ENCODE measurements around the gene KAZN.

DNA sequence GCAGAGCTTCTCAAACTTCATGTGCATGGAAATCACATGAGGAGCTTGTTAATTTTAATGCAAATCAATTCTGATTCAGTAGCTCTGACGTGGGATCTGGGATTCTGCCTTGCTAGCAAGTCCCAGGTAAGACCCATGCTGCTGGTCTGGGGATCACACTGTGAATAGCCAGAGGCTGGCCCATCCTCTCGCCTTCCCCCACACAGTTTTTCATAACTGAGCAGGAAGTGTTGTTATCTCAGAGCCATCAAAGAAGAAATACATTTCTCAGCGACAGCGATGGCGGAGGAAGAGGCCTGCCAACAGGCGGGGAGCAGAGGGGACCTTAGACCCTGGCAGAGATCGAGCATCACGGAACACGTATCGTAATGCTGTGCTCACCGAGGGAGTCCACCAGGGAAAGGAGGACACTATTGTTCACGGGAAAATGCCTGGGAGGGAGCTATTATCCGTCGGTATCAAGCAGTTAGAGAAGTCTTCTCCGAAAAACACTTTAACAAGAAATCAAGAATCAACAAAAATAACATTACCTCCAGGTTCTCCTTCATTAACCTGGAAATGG lies 286.2 kb downstream of the KAZN start:
- TF ChIP-seq, protein P1, sequence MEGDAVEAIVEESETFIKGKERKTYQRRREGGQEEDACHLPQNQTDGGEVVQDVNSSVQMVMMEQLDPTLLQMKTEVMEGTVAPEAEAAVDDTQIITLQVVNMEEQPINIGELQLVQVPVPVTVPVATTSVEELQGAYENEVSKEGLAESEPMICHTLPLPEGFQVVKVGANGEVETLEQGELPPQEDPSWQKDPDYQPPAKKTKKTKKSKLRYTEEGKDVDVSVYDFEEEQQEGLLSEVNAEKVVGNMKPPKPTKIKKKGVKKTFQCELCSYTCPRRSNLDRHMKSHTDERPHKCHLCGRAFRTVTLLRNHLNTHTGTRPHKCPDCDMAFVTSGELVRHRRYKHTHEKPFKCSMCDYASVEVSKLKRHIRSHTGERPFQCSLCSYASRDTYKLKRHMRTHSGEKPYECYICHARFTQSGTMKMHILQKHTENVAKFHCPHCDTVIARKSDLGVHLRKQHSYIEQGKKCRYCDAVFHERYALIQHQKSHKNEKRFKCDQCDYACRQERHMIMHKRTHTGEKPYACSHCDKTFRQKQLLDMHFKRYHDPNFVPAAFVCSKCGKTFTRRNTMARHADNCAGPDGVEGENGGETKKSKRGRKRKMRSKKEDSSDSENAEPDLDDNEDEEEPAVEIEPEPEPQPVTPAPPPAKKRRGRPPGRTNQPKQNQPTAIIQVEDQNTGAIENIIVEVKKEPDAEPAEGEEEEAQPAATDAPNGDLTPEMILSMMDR (IDR thresholded peaks at IDR 0.05), result no peak
- TF ChIP-seq YY1 (IDR thresholded peaks at IDR 0.05; ENCODE audit: low read depth) (no peak), CHD2 (IDR thresholded peaks at IDR 0.05; ENCODE audit: low read length, partially characterized antibody) (no peak), EZH2phosphoT487 (IDR thresholded peaks at IDR 0.05; ENCODE audit: borderline replicate concordance, low read depth) (no peak), RXRA (IDR thresholded peaks at IDR 0.05; ENCODE audit: borderline replicate concordance, low read depth) (no peak), ELF1 (IDR thresholded peaks at IDR 0.05) (no peak), EP300 (IDR thresholded peaks at IDR 0.05; ENCODE audit: borderline replicate concordance in 1 of 2, low read depth in 1 of 2, low read length in 1 of 2) (no peak), GABPA (IDR thresholded peaks at IDR 0.05; ENCODE audit: low read depth) (no peak), RFX5 (IDR thresholded peaks at IDR 0.05; ENCODE audit: low read length) (no peak)
- TF ChIP-seq, protein P2, sequence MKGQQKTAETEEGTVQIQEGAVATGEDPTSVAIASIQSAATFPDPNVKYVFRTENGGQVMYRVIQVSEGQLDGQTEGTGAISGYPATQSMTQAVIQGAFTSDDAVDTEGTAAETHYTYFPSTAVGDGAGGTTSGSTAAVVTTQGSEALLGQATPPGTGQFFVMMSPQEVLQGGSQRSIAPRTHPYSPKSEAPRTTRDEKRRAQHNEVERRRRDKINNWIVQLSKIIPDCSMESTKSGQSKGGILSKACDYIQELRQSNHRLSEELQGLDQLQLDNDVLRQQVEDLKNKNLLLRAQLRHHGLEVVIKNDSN (IDR thresholded peaks at IDR 0.05; ENCODE audit: borderline replicate concordance, low read depth), result no peak
